Tibial artery (tissue), 4 donors: ENCODE results near the gene ABCC1.
"Not testable (repeated sequence)": the region's sequence is repeated elsewhere in the genome, so short reads cannot be mapped to it uniquely, and the experiment has no call there.

Experiments
- DNase-seq, 2 donors: peaks; one replicate each; pipeline ENCODE4 v3.0.0-alpha.2; 2019
- H3K27ac ChIP-seq, 2 donors: fragments of 200-600 bp; sonication (generic) in 1 of 2; 1 replicate in 1 of 2; 2 replicates in 1 of 2; pipeline ENCODE4 v1.5.1; 2018 to 2019; ENCODE audit warnings: mild to moderate bottlenecking in 1 of 2
- H3K27me3 ChIP-seq, 2 donors: fragments of 200-600 bp; sonication (generic) in 1 of 2; one replicate each; pipeline versions ENCODE4 v1.5.1 to v1.6.0; 2016 to 2019
- H3K36me3 ChIP-seq, 3 donors: fragments of 200-600 bp; sonication (generic) in 2 of 3; one replicate each; pipeline ENCODE4 v1.5.1; 2016 to 2019; ENCODE audit warnings: mild to moderate bottlenecking in 2 of 3
- H3K4me1 ChIP-seq, 4 donors: fragments of 200-600 bp; sonication (generic) in 2 of 4; 1 replicate in 3 of 4; 2 replicates in 1 of 4; pipeline ENCODE4 v1.5.1; 2016 to 2019
- H3K4me3 ChIP-seq, 2 donors: fragments of 200-600 bp; sonication (generic) in 1 of 2; 1 replicate in 1 of 2; 2 replicates in 1 of 2; pipeline ENCODE4 v1.5.1; 2018 to 2019; ENCODE audit warnings: mild to moderate bottlenecking in 2 of 2
- H3K9me3 ChIP-seq, 3 donors: fragments of 200-600 bp; sonication (generic) in 1 of 3; one replicate each; pipeline ENCODE4 v1.5.1; 2016 to 2019
- CTCF ChIP-seq, 2 experiments: fragments of 200-600 bp in 1 of 2; fragments of 450-650 bp in 1 of 2; IDR thresholded peaks; one replicate each; pipeline ENCODE4 v1.5.1; 2017 to 2019; ENCODE audit warnings: antibody characterized with exemption in 2 of 2, mild to moderate bottlenecking in 1 of 2, moderate library complexity in 1 of 2
- intact Hi-C: fragments of 100-400 bp; cut with DNase I; formaldehyde crosslinking; loops from one replicate; pipeline ENCODE4 v1.15.0; 2023; ENCODE audit warnings: low total_unique reads

ABCC1 gene

GRCh38 chr16:16151315-16151714 lies 201.9 kb downstream of the ABCC1 start:
- no peak for DNase-seq
- intact Hi-C loops, result no loop called here
- peaks cover 0 to 3% (median 2%) of the 10 kb centered on the region in 3 donors for H3K36me3 ChIP-seq
- peak overlapping the region in 1 of 2 donors; percentile 74 for H3K27ac ChIP-seq
- H3K4me3 ChIP-seq, result no peak overlapping the region
- TF ChIP-seq CTCF (IDR thresholded peaks at IDR 0.05), result no peak
- H3K27me3 ChIP-seq, result no peaks in the 10 kb centered on the region
- no peaks in the 10 kb centered on the region for H3K9me3 ChIP-seq
- peaks cover 0 to 31% (median 21%) of the 10 kb centered on the region in 4 donors for H3K4me1 ChIP-seq

- H3K27me3 ChIP-seq, H3K9me3 ChIP-seq, H3K27ac ChIP-seq, H3K4me3 ChIP-seq, H3K36me3 ChIP-seq, intact Hi-C loops, DNase-seq: not testable (repeated sequence)
- H3K4me1 ChIP-seq, result peaks cover 0 to 30% (median 21%) of the 10 kb centered on the region in 4 donors
Observed at GRCh38 chr16:16153000-16153399, 203.6 kb downstream of the ABCC1 start.

- intact Hi-C loops, result no loop called here
- Histone ChIP-seq H3K27me3 (no peaks in the 10 kb centered on the region), H3K9me3 (peaks cover 0 to 13% (median 6%) of the 10 kb centered on the region in 3 donors), H3K27ac (no peak overlapping the region), H3K36me3 (peaks cover 1 to 5% (median 4%) of the 10 kb centered on the region in 3 donors), H3K4me1 (peaks cover 0 to 18% (median 14%) of the 10 kb centered on the region in 4 donors), H3K4me3 (no peak overlapping the region)
- no peak for TF ChIP-seq CTCF (IDR thresholded peaks at IDR 0.05)
- no peak for DNase-seq
Observed at GRCh38 chr16:16154281-16154951, 205.0 kb downstream of the ABCC1 start.

GRCh38 chr16:16155234-16155633 lies 205.8 kb downstream of the ABCC1 start:
- H3K27me3 ChIP-seq, result no peaks in the 10 kb centered on the region
- DNase-seq, result no peak
- no peak for TF ChIP-seq CTCF (IDR thresholded peaks at IDR 0.05)
- intact Hi-C loops, result no loop called here
- no peak overlapping the region for H3K27ac ChIP-seq
- peaks cover 0 to 20% (median 12%) of the 10 kb centered on the region in 3 donors for H3K9me3 ChIP-seq
- peaks cover 0 to 10% (median 6%) of the 10 kb centered on the region in 4 donors for H3K4me1 ChIP-seq
- no peak overlapping the region for H3K4me3 ChIP-seq
- peaks cover 4 to 10% (median 6%) of the 10 kb centered on the region in 3 donors for H3K36me3 ChIP-seq

GRCh38 chr16:16157166-16157565 lies 207.8 kb downstream of the ABCC1 start:
- Histone ChIP-seq H3K27ac (no peak overlapping the region), H3K27me3 (no peaks in the 10 kb centered on the region), H3K36me3 (peaks cover 4 to 10% (median 6%) of the 10 kb centered on the region in 3 donors), H3K9me3 (peaks cover 0 to 20% (median 12%) of the 10 kb centered on the region in 3 donors), H3K4me3 (no peak overlapping the region), H3K4me1 (no peaks in the 10 kb centered on the region)
- DNase-seq, result no peak
- TF ChIP-seq CTCF (IDR thresholded peaks at IDR 0.05), result no peak
- intact Hi-C loops, result no loop called here

GRCh38 chr16:16158082-16158658 lies 208.8 kb downstream of the ABCC1 start:
- intact Hi-C loops, result no loop called here
- Histone ChIP-seq H3K4me3 (no peak overlapping the region), H3K4me1 (no peaks in the 10 kb centered on the region), H3K9me3 (peaks cover 0 to 20% (median 12%) of the 10 kb centered on the region in 3 donors), H3K27ac (no peak overlapping the region), H3K36me3 (peaks cover 4 to 10% (median 6%) of the 10 kb centered on the region in 3 donors), H3K27me3 (no peaks in the 10 kb centered on the region)
- DNase-seq, result no peak
- no peak for TF ChIP-seq CTCF (IDR thresholded peaks at IDR 0.05)
